Activated naive CD8-positive, alpha-beta T cell treated with anti-CD3 and anti-CD28 coated beads, Interleukin-2, amount 50 U/mL, for 16 hours (primary cell): ENCODE data around the gene COTL1.

ENCODE experiments used
- DNase-seq: peaks from one replicate; pipeline ENCODE4 v3.0.0-alpha.2; 2020; ENCODE audit warnings: low read depth, low spot score

Gene COTL1

GRCh38 chr16:84617791-84618580 is at the start of gene COTL1:
TSS of gene COTL1 (minus strand) at chr16:84618078. CDS start at chr16:84617914, 164 bp downstream.
- DNase-seq = peak; percentile 91

- no peak for DNase-seq
Measured at GRCh38 chr16:84665843-84666242, 48.0 kb upstream of the COTL1 start.

GRCh38 chr16:84665359-84665758 is 47.5 kb upstream of the COTL1 start:
- DNase-seq = no peak

- DNase-seq = no peak
Measured at GRCh38 chr16:84663433-84664101, 45.7 kb upstream of the COTL1 start.

- no peak for DNase-seq
Measured at GRCh38 chr16:84662471-84662870, 44.6 kb upstream of the COTL1 start.

GRCh38 chr16:84661418-84662060 is 43.7 kb upstream of the COTL1 start:
- DNase-seq = no peak

GRCh38 chr16:84660973-84661372 is 43.1 kb upstream of the COTL1 start:
- DNase-seq = no peak

- DNase-seq = no peak
Measured at GRCh38 chr16:84659656-84660300, 41.9 kb upstream of the COTL1 start.

GRCh38 chr16:84658690-84659089 is 40.8 kb upstream of the COTL1 start:
- no peak for DNase-seq

- DNase-seq = no peak
Measured at GRCh38 chr16:84657229-84657837, 39.5 kb upstream of the COTL1 start.

GRCh38 chr16:84656649-84657048 is 38.8 kb upstream of the COTL1 start:
- no peak for DNase-seq

GRCh38 chr16:84654998-84655397 is 37.1 kb upstream of the COTL1 start:
- DNase-seq = no peak

- no peak for DNase-seq
Measured at GRCh38 chr16:84654238-84654637, 36.4 kb upstream of the COTL1 start.

GRCh38 chr16:84652566-84652965 is 34.7 kb upstream of the COTL1 start:
- DNase-seq = no peak

GRCh38 chr16:84650062-84650991 is 32.4 kb upstream of the COTL1 start:
- DNase-seq = no peak

GRCh38 chr16:84649511-84649861 is 31.6 kb upstream of the COTL1 start:
- no peak for DNase-seq

GRCh38 chr16:84648595-84649510 is 31.0 kb upstream of the COTL1 start:
- no peak for DNase-seq

- peak; percentile 41 for DNase-seq
Measured at GRCh38 chr16:84647828-84648594, 30.1 kb upstream of the COTL1 start, which contains the start of gene KLHL36. TSS of gene KLHL36 (plus strand) at chr16:84648511. CDS start at chr16:84650868, 2,357 bp downstream.

- no peak for DNase-seq
Measured at GRCh38 chr16:84643674-84644073, 25.8 kb upstream of the COTL1 start.
